NT2/D1 (cell line): Measurements from ENCODE around the gene MSMB.

Experiments used
- SUZ12 ChIP-seq: IDR thresholded peaks from 2 replicates; pipeline ENCODE4 v1.6.1; 2011; ENCODE audit not compliant: insufficient read length, insufficient read depth; ENCODE audit errors: extremely low read depth
- YY1 ChIP-seq: IDR thresholded peaks from 2 replicates; pipeline ENCODE4 v1.6.1; 2011; ENCODE audit not compliant: insufficient read length, insufficient read depth

DNA sequence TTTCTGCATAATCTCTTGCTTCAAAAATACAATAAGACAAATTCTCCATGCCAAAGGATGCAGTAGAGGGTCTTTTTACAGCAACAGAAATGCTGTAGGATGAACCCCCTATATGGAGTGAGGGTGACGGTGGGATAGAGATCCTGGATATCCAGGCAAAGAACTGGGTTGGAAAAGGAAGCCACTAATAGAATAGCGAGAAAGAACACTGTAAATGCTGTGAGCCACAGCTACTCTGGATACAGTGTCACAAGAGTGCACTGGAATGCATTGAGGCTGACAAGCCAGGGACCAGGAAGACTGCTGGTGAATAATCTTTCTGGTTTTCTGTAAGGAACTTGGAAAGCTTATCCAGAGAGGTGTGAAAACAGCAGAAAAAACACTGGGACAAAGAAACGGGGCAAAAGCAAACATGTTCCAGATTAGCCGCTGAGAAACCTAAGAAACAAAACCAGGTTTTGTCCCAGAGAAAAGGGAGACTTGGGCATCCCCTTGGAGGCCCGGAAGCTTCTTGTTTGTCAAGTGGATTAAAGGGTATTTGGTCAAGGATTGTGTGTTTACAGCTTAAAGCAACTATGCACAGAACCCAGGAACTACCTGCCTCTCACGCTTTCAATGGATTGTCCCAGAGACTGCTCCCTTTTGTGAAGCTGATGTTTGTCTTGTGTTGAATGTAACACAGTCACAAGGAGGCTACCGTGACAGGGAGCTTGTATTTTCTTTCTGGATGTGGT, 6.2 kb upstream of the MSMB start:
- TF ChIP-seq YY1: no peak
- TF ChIP-seq SUZ12: no peak
